ENCODE results near the gene AARS2. TPM values are rescaled to one million over a fixed set of nuclear protein-coding genes. Genes with fewer than 3 reads are reported as not detected.

AARS2 gene
- total RNA-seq, 1 experiment from 2014 or later = 92.6 TPM

GRCh38 chr6:44310241-44310640, 2.9 kb downstream of the AARS2 start:
- peaks cover 73% of the 10 kb centered on the region for H3K36me3 ChIP-seq
- DNase-seq = no peak

GRCh38 chr6:44309631-44310030, 3.5 kb downstream of the AARS2 start:
- Histone ChIP-seq H3K9me3 (no peaks in the 10 kb centered on the region), H3K27me3 (no peaks in the 10 kb centered on the region), H3K36me3 (peaks cover 79% of the 10 kb centered on the region), H3K4me3 (no peak overlapping the region)
- no peak for DNase-seq

More at GRCh38 chr6:44310241-44310640, 2.9 kb downstream of the AARS2 start:
- Histone ChIP-seq H3K9me3 (no peaks in the 10 kb centered on the region), H3K27me3 (peaks cover 2% of the 10 kb centered on the region; the same call in 1 of the 2 replicates), H3K4me3 (no peak overlapping the region)

GRCh38 chr6:44309092-44309491, 4.1 kb downstream of the AARS2 start:
- peak; percentile 50 for DNase-seq
- peaks cover 85% of the 10 kb centered on the region for H3K36me3 ChIP-seq
- no peaks in the 10 kb centered on the region for H3K9me3 ChIP-seq
- H3K4me3 ChIP-seq = no peak overlapping the region
- no peaks in the 10 kb centered on the region for H3K27me3 ChIP-seq

- Histone ChIP-seq H3K9me3 (no peaks in the 10 kb centered on the region), H3K4me3 (no peak overlapping the region), H3K27me3 (no peaks in the 10 kb centered on the region), H3K36me3 (peaks cover 100% of the 10 kb centered on the region)
- no peak for DNase-seq
Observed at GRCh38 chr6:44307217-44307616, 5.9 kb downstream of the AARS2 start.

DNA sequence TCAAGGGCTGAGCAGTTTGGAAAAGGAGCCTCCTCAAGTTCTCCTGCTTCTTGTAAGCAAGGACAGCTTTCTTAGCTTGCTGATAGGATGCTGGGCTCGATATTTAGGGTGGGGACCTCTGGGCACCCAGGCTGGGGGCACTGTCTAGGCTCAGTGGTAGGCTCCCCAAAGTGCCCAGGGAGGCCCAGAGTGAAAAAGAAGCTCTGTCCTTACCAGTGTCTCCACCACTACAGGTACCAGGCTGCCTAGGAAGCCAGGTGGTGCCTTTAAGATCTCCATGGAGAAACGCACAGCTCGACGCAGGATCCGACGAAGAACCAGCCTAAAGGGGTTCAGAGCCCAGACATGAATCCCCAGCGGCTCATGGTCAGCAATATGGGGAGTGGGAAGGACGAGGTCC, 6.4 kb downstream of the AARS2 start:
- DNase-seq = no peak
- Histone ChIP-seq H3K36me3 (peaks cover 100% of the 10 kb centered on the region), H3K27me3 (no peaks in the 10 kb centered on the region), H3K4me3 (no peak overlapping the region), H3K9me3 (no peaks in the 10 kb centered on the region)

GRCh38 chr6:44305200-44305725, 7.9 kb downstream of the AARS2 start:
- H3K9me3 ChIP-seq = no peaks in the 10 kb centered on the region
- peaks cover 99% of the 10 kb centered on the region for H3K36me3 ChIP-seq
- H3K27me3 ChIP-seq = no peaks in the 10 kb centered on the region

DNA sequence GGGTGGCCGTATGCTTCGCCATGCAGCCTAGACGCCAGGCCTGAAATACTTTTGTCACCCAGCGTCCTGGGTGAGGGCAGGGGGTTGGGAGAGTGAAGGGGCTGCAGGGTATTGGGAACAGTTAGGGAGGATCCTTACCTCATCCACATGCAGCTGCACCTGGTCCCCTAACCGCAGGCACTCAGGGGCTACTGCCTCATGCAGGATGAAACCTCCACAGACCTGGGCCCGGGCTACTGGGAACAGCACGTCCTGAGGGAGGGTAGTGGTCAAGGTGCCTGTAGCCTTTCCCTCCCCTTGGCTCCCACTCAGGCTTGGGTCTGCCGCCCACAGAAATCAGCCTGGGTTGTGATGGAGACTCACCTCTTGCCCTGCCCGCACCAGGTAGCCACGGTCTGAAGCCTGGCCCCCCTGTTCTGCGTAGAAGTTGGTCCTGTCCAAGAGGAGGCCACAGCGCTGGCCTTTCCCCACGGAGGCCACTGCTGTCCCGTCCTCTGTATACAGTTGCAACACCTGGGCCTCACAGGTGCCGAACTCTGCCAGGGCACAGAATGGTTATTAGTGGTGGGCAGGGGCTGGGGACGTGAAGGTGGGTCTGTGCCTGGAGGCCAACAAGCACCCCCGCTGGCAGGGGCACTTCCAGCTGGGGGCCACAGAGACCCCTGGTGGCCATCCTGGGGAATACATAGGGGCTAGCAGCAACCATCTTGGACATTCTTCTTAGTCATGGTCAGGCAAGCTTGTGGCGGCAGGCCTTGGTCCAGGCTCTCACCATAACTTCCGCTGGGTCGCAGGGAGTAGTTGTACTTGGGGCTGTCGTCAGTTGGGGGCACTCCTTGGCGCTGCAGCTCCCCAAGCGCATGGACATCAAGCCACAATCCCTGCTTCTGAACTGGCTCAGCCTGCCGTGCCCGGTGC, 8.6 kb downstream of the AARS2 start:
- Histone ChIP-seq H3K36me3 (peaks cover 94% of the 10 kb centered on the region), H3K27me3 (no peaks in the 10 kb centered on the region), H3K9me3 (no peaks in the 10 kb centered on the region), H3K4me3 (no peak overlapping the region)
- DNase-seq = peak; percentile 72

More at GRCh38 chr6:44305200-44305725, 7.9 kb downstream of the AARS2 start:
- no peak overlapping the region for H3K4me3 ChIP-seq
- no peak for DNase-seq

DNA sequence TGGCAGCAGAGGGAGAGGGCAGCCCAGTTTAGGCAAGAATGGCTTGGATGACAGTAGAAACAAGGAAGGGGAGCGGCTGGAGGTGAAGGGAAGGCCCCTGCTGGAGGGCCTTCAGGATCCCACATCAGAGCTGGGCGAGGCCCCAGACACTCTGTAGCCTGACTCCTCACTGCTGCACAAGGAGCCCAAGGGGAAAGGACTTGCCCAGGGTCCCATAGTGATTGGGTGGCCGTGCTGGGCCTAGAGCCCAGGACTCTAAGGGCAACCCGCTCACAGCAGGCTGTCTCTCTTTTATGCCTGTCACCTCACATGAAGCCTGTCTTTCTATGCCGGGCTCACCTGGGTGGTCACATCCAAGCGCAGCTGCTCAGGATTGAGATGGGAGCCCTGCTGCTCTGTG, 9.3 kb downstream of the AARS2 start:
- Histone ChIP-seq H3K9me3 (no peaks in the 10 kb centered on the region), H3K27me3 (peaks cover 1% of the 10 kb centered on the region; the same call in 1 of the 2 replicates), H3K36me3 (peaks cover 87% of the 10 kb centered on the region), H3K4me3 (no peak overlapping the region)
- DNase-seq = no peak

DNA sequence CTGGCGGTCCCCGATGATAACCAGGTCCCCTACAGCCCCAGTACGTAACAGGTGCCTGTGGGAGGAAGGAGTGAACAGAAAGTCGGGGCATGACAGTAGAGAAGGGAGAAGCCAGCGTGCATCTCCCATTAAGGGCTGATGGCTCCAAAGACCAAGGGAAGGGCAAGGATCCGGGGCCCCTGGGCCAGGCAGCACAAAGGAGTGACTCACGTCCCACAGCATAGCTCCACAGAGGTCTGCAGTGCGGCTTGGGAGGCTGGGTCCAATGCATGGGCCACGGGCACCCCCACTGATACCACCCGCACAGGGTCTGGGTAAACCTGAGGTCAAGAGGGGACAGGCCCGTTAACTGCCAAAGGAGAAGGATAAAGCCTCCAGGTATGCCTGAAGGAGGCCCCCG, 10.3 kb downstream of the AARS2 start:
- no peaks in the 10 kb centered on the region for H3K9me3 ChIP-seq
- no peak overlapping the region for H3K4me3 ChIP-seq
- H3K36me3 ChIP-seq = peaks cover 78% of the 10 kb centered on the region
- no peak for DNase-seq
- peaks cover 11% of the 10 kb centered on the region for H3K27me3 ChIP-seq

DNA sequence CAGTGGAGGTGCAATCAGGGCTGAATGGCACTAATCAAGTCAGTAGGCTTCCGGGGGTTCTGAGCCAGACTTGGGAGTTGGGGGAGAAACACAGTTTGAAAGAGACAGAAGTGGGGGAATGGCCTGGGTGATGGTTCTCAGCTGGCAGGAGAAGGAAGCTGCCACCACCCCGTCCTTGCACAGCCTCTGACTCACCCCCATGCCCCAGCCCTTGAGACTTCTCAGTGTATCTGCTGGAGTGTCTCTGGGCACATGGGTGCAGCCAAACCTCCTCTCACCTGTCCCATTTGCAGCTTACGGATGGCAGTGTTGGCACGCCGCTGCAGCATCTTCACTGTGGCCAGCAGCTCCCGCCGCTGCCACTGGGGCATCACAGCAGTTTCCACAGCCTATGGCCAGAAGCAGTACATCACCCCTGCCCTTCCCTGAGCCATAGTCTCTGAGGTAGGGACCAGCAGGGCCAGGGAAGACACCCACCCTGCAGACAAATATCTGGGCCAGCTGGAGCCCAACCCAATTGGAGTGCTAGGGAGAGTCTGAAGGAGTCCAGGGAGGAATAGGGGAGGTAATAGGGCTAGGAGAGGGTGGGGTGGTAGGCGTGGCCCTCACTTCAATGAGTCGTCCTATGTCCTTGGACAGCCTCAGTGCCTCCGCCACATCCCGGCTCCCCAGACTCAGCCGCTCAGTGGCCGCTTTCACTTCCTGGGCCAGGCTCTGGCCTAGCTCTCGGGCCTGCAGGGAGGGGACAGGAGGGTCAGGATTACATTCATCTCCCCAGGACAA, 11.2 kb downstream of the AARS2 start:
- Histone ChIP-seq H3K27me3 (peaks cover 20% of the 10 kb centered on the region), H3K4me3 (no peak overlapping the region), H3K36me3 (peaks cover 69% of the 10 kb centered on the region), H3K9me3 (no peaks in the 10 kb centered on the region)
- peak; percentile 54 for DNase-seq

GRCh38 chr6:44301106-44301505, 12.0 kb downstream of the AARS2 start:
- Histone ChIP-seq H3K9me3 (no peaks in the 10 kb centered on the region), H3K27me3 (peaks cover 29% of the 10 kb centered on the region), H3K36me3 (peaks cover 60% of the 10 kb centered on the region), H3K4me3 (no peak overlapping the region)
- DNase-seq = no peak

GRCh38 chr6:44300292-44300823, 12.8 kb downstream of the AARS2 start:
- Histone ChIP-seq H3K9me3 (no peaks in the 10 kb centered on the region), H3K36me3 (peaks cover 53% of the 10 kb centered on the region), H3K27me3 (peaks cover 36% of the 10 kb centered on the region), H3K4me3 (no peak overlapping the region)
- DNase-seq = no peak

- Histone ChIP-seq H3K36me3 (peaks cover 38% of the 10 kb centered on the region), H3K4me3 (no peak overlapping the region)
- DNase-seq = no peak
Observed at GRCh38 chr6:44298864-44299263, 14.3 kb downstream of the AARS2 start.

DNA sequence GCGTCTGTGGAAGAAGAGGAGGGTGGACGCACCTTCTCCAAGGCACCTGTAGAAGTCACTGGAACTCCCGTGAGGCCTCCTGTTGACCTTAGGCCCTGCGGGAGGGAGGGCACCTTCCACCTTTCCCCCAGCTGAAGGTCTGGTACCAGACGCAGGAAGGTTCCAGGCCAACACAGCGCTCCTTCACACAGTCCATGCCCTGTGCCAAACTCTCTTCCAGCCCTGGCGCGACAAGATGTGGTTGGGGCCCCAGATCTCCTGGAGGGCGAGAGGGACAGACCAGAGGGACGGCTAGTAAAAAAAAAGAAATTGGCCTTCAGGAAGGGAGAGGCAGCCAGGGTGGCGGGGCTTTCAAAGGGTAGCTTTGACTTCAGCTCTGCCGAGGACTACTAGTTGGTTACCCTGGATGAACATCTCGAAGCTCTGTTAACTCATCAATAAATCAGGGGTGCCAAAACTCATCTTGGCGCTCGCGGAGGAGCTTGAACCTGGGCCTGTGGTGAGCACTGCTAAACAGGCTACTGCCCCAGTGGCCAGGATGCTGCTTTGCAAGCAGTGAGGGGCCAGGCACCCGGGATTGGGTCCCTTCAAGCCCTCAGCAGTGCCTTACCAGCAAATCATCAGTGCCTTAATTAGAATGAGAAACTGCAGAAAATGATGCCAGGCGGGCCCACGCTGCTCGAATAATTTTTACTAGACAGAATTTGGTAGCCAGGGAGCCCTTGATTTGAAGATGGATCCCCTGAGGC, 14.9 kb downstream of the AARS2 start:
- no peaks in the 10 kb centered on the region for H3K9me3 ChIP-seq
- peak; percentile 57 for DNase-seq
- peaks cover 31% of the 10 kb centered on the region for H3K36me3 ChIP-seq
- peaks cover 51% of the 10 kb centered on the region for H3K27me3 ChIP-seq
- peak overlapping the region; percentile 40; the same call in 1 of the 2 replicates for H3K4me3 ChIP-seq

More at GRCh38 chr6:44298864-44299263, 14.3 kb downstream of the AARS2 start:
- H3K27me3 ChIP-seq = peaks cover 47% of the 10 kb centered on the region
- no peaks in the 10 kb centered on the region for H3K9me3 ChIP-seq

DNA sequence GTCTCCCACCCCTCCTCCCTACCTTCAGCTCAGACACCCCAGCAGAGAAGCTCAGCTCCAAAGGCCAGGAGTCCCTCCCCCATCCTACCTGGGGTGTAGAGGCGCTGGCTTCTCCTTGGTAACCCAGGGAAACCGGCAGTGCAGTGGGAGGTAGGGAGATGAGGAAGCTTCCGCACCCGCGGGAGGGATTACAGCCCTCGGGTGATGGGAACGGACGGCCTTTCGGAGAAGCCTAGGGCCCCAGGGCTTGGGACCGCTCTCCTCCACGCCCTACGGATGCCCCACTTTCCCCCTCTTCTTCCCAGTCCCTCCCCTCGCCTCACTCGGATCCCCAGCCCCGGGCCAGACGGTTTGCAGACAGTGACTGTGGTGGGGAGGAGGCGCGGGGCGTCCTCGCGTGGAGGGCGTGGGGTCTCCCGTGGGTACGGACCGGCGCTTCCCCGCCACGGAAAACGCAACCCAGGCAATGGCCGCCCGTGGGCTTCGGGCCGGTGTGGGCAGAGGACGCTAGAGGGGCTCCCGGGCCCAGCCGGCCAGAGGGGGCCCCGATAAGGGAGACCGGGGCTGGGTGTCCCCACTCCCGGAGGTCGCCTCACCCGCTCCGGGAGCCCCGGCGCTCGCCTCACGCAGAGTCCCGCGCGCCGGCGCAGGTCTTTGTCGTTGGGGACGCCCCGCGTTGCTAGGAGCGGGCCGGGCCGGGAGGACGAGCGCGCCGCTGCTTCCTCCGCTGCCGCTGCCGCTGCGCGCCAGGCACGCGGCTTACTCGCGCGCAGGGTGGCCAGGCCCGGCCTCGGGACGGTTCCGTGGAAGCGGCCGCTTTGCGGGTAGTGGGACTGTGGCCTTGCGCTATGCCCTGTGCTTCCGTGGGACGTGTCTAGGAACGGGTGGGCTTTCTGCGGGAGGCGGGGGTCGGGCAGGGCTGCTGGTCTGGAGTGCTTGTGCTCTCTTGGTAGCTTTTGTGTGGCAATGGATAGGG, 15.8 kb downstream of the AARS2 start:
- peak; percentile 75 for DNase-seq
- H3K27me3 ChIP-seq = peaks cover 58% of the 10 kb centered on the region
- H3K9me3 ChIP-seq = no peaks in the 10 kb centered on the region
- H3K4me3 ChIP-seq = peak overlapping the region; percentile 40
- H3K36me3 ChIP-seq = peaks cover 22% of the 10 kb centered on the region
